Caco-2 (cell line): ENCODE data around the gene ZNF780B. TPM values are rescaled to one million over a fixed set of nuclear protein-coding genes. Genes with fewer than 3 reads are reported as not detected.

Experiments
- BruUV-seq: library from RNA; stranded (reverse); fragments of 400-500 nt; replicated peaks from 2 replicates; lab custom pipeline; 2021; lab: Mats Ljungman, UMichigan
- CTCF ChIA-PET: fragments of 300-600 bp; sonication (Branson Sonifier 250); formaldehyde crosslinking; loops from one replicate; lab custom pipeline; 2022; ENCODE audit warnings: antibody characterized with exemption; lab: Charles Lee
- POLR2A ChIA-PET: fragments of 300-600 bp; sonication (Branson Sonifier 250); formaldehyde crosslinking; loops from one replicate; lab custom pipeline; 2022; ENCODE audit warnings: antibody characterized with exemption; lab: Charles Lee
- DNase-seq, 2 experiments: peaks; one replicate each; pipeline versions ENCODE4 v3.0.0 to v3.0.0-alpha.2; 2020 to 2022
- H3K27me3 ChIP-seq: replicated peaks from 2 replicates; pipeline ENCODE4 v1.6.0; 2011; ENCODE audit warnings: low read length; ENCODE audit not compliant: control insufficient read depth, insufficient read depth
- H3K36me3 ChIP-seq: 2 replicates; pipeline ENCODE4 v1.5.1; 2011; ENCODE audit warnings: low read length; ENCODE audit not compliant: control insufficient read depth, insufficient read depth
- H3K4me1 ChIP-seq: fragments of 250-450 bp; sonication (Bioruptor Pico); 2 replicates; pipeline ENCODE4 v1.5.1; 2020; ENCODE audit warnings: mild to moderate bottlenecking
- H3K4me3 ChIP-seq: 2 replicates; pipeline ENCODE4 v1.5.1; 2011; ENCODE audit warnings: low read depth, mild to moderate bottlenecking, control low read depth, low read length
- H3K9me3 ChIP-seq: fragments of 250-450 bp; sonication (Bioruptor Pico); 2 replicates; pipeline ENCODE4 v1.5.1; 2020; ENCODE audit warnings: mild to moderate bottlenecking, moderate library complexity
- H3K27ac Mint-ChIP-seq: one replicate; pipeline ENCODE4 v1.8.0; 2022; ENCODE audit warnings: mixed read lengths; ENCODE audit not compliant: unreplicated experiment
- H3K27me3 Mint-ChIP-seq: one replicate; pipeline ENCODE4 v1.8.0; 2022; ENCODE audit warnings: mixed read lengths; ENCODE audit not compliant: insufficient read depth, unreplicated experiment
- H3K36me3 Mint-ChIP-seq: one replicate; pipeline ENCODE4 v1.8.0; 2022; ENCODE audit warnings: mild to moderate bottlenecking, mixed read lengths; ENCODE audit not compliant: insufficient read depth, unreplicated experiment
- H3K4me1 Mint-ChIP-seq: one replicate; pipeline ENCODE4 v1.8.0; 2022; ENCODE audit warnings: low read depth, mixed read lengths; ENCODE audit not compliant: unreplicated experiment
- H3K4me3 Mint-ChIP-seq: one replicate; pipeline ENCODE4 v1.8.0; 2022; ENCODE audit warnings: mild to moderate bottlenecking, moderate library complexity, mixed read lengths; ENCODE audit not compliant: unreplicated experiment
- H3K9me3 Mint-ChIP-seq: one replicate; pipeline ENCODE4 v1.8.0; 2022; ENCODE audit warnings: mixed read lengths; ENCODE audit not compliant: unreplicated experiment
- intact Hi-C: fragments of 100-400 bp; cut with micrococcal nuclease; formaldehyde crosslinking; loops from one replicate; pipeline ENCODE4 v1.10.0; 2022; ENCODE audit not compliant: unreplicated experiment
- total RNA-seq: library from RNA; stranded (reverse); gene quantifications from 2 replicates; pipeline ENCODE4 v1.2.3, GENCODE V29; 2022
- TF ChIP-seq, protein P1 (sequence below), 2 experiments: fragments of 200-600 bp in 1 of 2; IDR thresholded peaks; 1 replicate in 1 of 2; 2 replicates in 1 of 2; pipeline versions ENCODE4 v1.5.1 to v1.8.0; 2011 to 2022; ENCODE audit warnings: antibody characterized with exemption in 1 of 2, control low read depth in 1 of 2, inconsistent platforms in 1 of 2, low read depth in 1 of 2, low read length in 1 of 2, mild to moderate bottlenecking in 1 of 2, moderate library complexity in 1 of 2; ENCODE audit not compliant: insufficient read depth in 1 of 2, severe bottlenecking in 1 of 2, unreplicated experiment in 1 of 2

ZNF780B gene
- total RNA-seq, 1 experiment from 2014 or later: 27.5 TPM

DNA sequence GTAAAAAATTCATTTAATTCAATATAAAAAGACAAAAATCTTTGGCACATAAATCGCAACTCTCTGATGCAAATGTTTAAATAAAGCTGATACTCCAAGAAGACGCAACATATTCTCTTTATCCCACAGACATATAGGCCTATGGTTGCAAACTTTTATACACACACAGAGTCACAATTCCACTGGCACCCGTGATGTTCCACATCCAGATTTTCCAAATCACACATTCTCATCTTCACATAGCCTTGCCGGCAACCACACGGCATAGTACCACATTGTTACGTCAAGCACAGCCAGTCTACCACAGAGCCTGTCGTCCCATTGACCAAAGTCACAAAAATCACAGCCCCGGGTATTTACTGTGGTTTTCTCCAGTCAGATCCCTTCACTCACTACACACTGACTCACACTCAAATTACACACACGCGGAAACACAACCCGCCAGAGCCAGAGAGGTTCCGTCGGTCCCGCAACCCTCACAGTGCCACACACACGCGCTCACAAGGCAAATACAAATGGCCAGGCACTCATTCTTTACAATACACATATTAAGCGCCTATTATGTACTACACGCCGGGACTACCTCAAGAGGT lies 59.7 kb downstream of the ZNF780B start:
- intact Hi-C loops: loop anchor here (2.0 kb wide), 2 partner anchors 26 to 94 kb away; partner anchors contain the start of genes PSMC4 and ZNF780A
- POLR2A ChIA-PET: interaction anchor here (1.6 kb wide), 1 partner anchor 26 kb away, joined by 7 read pairs; the partner anchor contains the start of gene PSMC4

DNA sequence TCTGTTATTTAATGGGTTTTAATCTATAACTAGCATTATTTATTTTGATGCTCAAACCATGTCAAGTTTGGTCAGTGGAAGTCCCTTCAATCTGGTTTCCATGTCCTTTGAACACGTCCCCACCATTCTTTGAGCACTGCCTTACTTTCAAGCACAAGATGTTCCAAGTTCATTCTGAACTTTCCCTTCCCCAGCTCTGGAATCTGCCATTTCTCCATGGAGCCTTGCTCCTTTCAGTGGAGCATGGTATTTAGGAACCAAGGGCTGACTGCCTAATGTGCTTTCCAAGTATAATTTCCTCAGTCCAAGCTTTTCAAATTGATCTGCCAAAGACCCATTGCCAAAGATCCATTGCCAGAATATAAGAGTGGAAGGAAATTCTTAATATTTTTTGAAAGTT lies 60.2 kb downstream of the ZNF780B start:
- no peaks in the 10 kb centered on the region; the same call in 1 of the 2 replicates for H3K4me1 ChIP-seq
- Mint-ChIP-seq H3K4me1 (no peaks in the 10 kb centered on the region), H3K36me3 (peaks cover 9% of the 10 kb centered on the region), H3K27ac (no peak overlapping the region), H3K9me3 (peaks cover 21% of the 10 kb centered on the region), H3K27me3 (no peaks in the 10 kb centered on the region), H3K4me3 (peak overlapping the region; percentile 85)
- BruUV-seq: no TSS peak
- TF ChIP-seq, protein P1, sequence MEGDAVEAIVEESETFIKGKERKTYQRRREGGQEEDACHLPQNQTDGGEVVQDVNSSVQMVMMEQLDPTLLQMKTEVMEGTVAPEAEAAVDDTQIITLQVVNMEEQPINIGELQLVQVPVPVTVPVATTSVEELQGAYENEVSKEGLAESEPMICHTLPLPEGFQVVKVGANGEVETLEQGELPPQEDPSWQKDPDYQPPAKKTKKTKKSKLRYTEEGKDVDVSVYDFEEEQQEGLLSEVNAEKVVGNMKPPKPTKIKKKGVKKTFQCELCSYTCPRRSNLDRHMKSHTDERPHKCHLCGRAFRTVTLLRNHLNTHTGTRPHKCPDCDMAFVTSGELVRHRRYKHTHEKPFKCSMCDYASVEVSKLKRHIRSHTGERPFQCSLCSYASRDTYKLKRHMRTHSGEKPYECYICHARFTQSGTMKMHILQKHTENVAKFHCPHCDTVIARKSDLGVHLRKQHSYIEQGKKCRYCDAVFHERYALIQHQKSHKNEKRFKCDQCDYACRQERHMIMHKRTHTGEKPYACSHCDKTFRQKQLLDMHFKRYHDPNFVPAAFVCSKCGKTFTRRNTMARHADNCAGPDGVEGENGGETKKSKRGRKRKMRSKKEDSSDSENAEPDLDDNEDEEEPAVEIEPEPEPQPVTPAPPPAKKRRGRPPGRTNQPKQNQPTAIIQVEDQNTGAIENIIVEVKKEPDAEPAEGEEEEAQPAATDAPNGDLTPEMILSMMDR (IDR thresholded peaks at IDR 0.05; ENCODE audit: insufficient read depth in 1 of 2, low read depth in 1 of 2, low read length in 1 of 2, severe bottlenecking in 1 of 2, unreplicated experiment in 1 of 2): no peak
- H3K36me3 ChIP-seq: peaks cover 2% of the 10 kb centered on the region; the same call in 1 of the 2 replicates
- H3K4me3 ChIP-seq: peak overlapping the region; percentile 11; the same call in 1 of the 2 replicates
- no peaks in the 10 kb centered on the region for H3K27me3 ChIP-seq
- CTCF ChIA-PET: no interaction called here
- POLR2A ChIA-PET: no interaction called here
- intact Hi-C loops: loop anchor here (2.0 kb wide), 2 partner anchors 25 to 95 kb away; partner anchors contain the start of genes PSMC4 and ZNF780A
- no peak for DNase-seq
- peaks cover 8% of the 10 kb centered on the region for H3K9me3 ChIP-seq

More for the DNA sequence above, 59.7 kb downstream of the ZNF780B start:
- H3K36me3 ChIP-seq: peaks cover 2% of the 10 kb centered on the region; the same call in 1 of the 2 replicates
- H3K4me1 ChIP-seq: no peaks in the 10 kb centered on the region; the same call in 1 of the 2 replicates
- peak overlapping the region; percentile 81 for H3K4me3 ChIP-seq
- peaks cover 9% of the 10 kb centered on the region for H3K36me3 Mint-ChIP-seq
- H3K27me3 ChIP-seq: no peaks in the 10 kb centered on the region
- H3K9me3 Mint-ChIP-seq: peaks cover 21% of the 10 kb centered on the region
- H3K4me3 Mint-ChIP-seq: peak overlapping the region; percentile 85
- H3K27me3 Mint-ChIP-seq: no peaks in the 10 kb centered on the region
- TF ChIP-seq, protein P1 (IDR thresholded peaks at IDR 0.05; ENCODE audit: insufficient read depth in 1 of 2, low read depth in 1 of 2, low read length in 1 of 2, severe bottlenecking in 1 of 2, unreplicated experiment in 1 of 2): no peak
- DNase-seq: no peak
- peak overlapping the region; percentile 85 for H3K27ac Mint-ChIP-seq
- CTCF ChIA-PET: interaction anchor here (1.6 kb wide), 1 partner anchor 26 kb away, joined by 10 read pairs; the partner anchor contains the start of gene PSMC4
- BruUV-seq: TSS peak; percentile 87
- H3K9me3 ChIP-seq: peaks cover 8% of the 10 kb centered on the region
- H3K4me1 Mint-ChIP-seq: no peaks in the 10 kb centered on the region

DNA sequence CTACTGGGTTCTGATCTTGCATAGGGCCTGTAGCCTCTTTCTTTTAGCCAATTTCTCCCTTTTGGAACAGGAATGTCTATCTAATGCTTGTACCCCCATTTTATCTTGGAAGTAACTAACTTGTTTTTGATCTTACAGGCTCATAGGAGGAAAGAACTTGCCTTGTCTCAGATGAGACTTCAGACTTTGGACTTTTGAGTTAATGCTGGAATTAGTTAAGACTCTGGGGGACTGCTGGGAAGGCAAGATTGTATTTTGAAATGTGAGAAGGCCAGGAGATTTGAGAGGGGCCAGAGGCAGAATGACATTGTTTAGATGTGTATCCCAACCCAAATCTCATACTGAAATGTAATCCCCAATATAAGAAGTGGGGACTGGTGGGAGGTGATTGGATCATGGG lies 61.7 kb downstream of the ZNF780B start:
- BruUV-seq: no TSS peak
- H3K4me3 Mint-ChIP-seq: no peak overlapping the region
- peaks cover 21% of the 10 kb centered on the region for H3K9me3 Mint-ChIP-seq
- POLR2A ChIA-PET: no interaction called here
- intact Hi-C loops: no loop called here
- no peak overlapping the region for H3K4me3 ChIP-seq
- TF ChIP-seq, protein P1 (IDR thresholded peaks at IDR 0.05; ENCODE audit: insufficient read depth in 1 of 2, low read depth in 1 of 2, low read length in 1 of 2, severe bottlenecking in 1 of 2, unreplicated experiment in 1 of 2): no peak
- H3K4me1 ChIP-seq: no peaks in the 10 kb centered on the region; the same call in 1 of the 2 replicates
- no peak overlapping the region for H3K27ac Mint-ChIP-seq
- H3K27me3 Mint-ChIP-seq: no peaks in the 10 kb centered on the region
- no peak for DNase-seq
- CTCF ChIA-PET: no interaction called here
- no peaks in the 10 kb centered on the region for H3K4me1 Mint-ChIP-seq
- peaks cover 9% of the 10 kb centered on the region for H3K36me3 Mint-ChIP-seq
- H3K27me3 ChIP-seq: no peaks in the 10 kb centered on the region
- H3K9me3 ChIP-seq: peaks cover 8% of the 10 kb centered on the region
- peaks cover 2% of the 10 kb centered on the region; the same call in 1 of the 2 replicates for H3K36me3 ChIP-seq
